NCI-H526 treated with DMSO at 0.1 percent for 48 hours (cell line): ENCODE measurements around the gene UBE2H.
"Not testable (repeated sequence)": the region's sequence is repeated elsewhere in the genome, so short reads cannot be mapped to it uniquely, and the experiment has no call there.

Experiments
- DNase-seq: peaks from one replicate; lab custom pipeline; 2025; lab: John Stamatoyannopoulos, UW

The UBE2H gene

DNA sequence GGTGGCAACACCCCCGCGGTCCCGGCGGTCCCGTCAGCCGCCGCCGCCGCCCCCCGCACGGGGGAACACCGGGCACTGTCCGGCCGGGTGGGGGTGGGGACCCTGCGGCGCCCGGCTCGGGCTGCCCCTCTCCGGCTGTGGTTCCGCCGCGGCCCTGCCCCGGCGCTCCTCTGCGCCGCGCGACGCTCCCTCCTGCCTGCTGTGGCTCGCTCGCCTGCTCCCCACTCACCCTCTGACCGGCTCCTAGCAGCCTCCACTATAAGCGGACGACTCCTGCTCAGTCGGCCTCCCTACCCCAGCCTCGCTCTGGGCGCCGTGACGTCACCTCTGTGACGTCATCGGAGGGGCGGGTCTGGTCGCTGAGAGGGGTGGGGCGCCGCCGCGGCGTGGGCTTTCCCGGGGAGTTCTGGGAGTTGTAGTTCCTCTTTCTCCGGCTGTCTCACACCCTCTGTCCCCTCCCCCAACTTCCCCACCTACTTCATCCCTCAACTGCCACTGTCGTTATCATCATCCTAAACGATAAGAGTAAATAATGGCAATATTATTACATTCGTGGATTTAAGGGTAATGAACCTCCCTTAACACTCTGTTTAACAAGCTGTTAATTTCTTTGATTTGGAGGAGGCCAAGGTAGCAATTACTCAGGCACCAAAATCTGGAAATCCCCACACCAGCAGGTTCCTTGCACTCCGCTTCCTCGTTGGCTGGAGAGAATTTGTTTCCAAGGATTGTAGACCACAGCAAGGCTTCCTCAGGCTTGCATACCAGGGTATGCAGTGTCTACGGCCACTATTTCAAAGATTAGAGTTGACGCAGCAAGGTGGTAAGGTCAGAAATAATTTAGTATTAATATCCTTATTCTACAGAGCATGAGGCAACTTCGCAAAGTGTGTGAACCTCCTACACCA lies at the start of gene UBE2H:
TSS of gene UBE2H (minus strand) at position 308 of the 908 bp plus-strand sequence. CDS start 405 bp downstream, outside the sequence.
- DNase-seq, result peak; percentile 87

DNA sequence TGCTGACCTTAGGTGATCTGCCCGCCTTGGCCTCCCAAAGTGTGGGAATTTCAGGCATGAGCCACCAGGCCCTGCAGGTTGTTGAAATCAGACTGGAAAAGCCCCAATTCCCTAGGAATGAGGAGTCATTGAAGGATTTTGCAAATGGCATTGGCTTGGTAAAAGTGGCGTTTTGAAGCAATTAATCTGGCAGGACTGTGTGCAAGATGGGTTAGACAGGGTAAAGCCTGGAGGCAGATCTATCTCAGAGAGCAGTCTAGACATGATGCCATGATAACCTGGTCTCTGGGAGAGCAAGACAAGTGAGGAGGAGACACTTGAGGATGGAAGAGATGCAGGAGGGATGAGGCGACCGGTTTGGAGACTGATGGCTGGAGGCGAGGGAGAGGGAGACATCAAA lies 45.7 kb upstream of the UBE2H start:
- no peak for DNase-seq

DNA sequence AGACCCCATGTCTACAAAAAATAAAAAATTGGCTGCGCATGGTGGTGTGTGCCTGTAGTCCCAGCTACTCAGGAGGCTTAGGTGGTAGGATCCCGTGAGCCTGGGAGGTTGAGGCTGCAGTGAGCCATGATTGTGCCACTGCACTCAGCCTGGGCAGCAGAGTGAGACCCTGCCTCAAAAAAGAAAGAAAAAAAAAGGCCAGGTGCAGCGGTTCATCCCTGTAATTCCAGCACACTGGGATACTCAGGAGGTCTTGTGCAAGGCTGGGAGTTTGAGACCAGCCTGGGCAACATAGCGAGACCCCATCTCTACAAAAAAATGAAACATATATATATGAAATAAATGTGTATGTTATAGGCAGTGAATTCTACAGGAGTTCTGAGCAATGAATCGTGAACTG lies 44.5 kb upstream of the UBE2H start:
- no peak for DNase-seq

DNA sequence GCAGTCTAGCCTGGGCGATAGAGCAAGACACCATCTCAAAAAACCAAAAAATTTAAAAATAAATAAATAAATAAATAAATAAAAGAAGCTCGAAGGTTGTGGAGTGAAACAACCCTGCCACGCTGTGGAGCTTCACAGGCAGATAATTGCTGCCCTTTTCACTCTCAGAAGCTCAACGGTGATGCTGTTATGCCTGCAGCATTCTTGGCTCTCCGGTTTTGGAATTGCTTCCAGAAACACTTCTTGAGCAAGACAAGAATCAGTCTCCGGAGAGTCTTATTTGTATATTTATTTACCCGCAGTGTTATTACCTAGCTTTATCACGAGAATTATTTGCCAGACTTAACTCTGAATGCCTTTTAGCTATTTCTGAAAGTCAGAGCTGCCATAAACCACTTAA lies 40.5 kb upstream of the UBE2H start:
- DNase-seq, result no peak

DNA sequence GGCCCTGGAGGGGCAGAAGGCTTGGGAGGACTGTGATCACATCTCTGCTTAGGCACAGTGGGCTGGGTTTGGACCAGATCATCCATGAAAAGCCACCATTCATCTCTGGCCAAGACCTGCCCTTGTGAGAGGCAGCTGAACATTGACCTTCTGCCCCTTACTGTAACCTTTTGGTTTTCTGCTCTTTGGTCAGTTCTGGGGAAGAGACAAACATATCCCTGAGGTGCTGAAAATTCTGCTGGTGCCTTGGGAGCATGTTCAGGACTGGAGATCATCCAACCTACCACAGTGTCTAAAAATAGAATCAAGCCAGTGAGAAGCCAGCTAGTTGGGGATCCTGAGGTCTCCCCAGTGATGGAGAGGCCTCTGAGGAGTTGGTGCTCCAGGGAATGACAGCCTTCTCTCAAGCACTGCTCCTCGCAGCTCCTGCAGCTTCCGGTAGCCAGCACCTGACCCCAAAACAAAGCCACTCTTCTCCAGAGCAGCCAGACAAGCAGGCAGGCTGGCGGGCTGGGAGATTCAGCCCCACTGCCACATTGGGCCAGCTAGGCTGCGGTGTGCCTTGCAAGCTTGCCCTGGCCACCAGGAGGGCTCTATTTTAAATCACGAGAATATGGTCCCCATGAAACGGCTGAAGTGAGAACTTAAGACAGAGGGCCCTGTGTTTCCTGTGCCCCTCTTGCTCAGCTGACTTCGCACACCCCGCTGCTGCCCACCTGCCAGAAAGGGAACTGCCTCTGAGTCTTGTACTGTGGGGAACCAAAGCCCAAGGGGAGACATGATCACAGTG lies 37.8 kb upstream of the UBE2H start:
- no peak for DNase-seq

DNA sequence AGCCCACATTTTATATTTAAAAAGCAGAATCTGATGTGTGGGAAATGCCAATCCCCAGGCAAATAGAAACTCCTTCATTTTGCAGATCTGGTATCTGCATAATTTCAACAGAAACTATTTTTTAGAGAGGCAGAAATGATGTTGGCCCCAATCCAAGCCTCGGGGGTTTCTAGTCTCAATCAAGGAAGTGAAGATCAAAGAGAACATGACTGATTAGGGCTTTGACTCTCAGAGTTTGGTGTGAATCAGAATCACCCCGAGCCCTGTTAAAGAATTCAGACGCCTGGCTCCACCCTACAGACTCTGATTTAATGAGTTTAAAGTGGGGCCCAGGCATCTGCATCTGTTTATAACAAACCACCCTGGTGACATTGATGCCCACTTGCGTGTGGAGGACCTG lies 36.7 kb upstream of the UBE2H start:
- DNase-seq, result no peak

DNA sequence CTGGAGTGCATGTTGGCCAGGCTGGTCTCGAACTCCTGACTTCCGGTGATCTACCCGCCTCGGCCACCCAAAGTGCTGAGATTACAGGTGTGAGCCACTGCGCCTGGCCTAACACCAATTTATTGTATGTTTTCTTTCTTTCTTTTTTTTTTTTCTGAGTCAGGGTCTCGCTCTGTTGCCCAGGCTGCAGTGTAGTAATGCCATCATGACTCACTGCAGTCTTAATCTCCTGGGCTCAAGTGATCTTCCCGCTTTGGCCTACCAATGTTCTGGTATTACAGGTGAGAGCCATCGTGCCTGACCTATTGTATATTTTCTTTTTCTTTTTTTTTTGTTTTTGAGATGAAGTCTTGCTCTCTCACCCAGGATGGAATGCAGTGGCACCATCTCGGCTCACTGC lies 33.8 kb upstream of the UBE2H start:
- no peak for DNase-seq

DNA sequence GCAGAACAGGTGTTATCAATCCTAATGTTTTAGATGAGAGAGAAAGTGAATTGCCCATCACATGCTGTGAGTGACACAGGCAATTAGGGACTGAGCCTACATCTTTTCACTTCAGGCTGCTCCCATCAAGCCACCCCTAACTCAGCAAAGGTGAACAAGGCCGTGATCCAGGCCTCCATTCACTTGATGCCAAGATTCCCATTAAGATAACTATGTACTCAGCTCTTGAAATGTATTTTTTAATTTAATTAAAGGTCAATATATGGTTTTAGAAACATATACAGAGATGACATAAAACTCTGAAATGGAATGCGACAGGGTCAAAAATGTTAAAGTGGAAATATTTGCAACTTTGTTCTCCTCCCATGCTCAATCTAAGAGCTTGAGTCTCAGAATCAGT lies 27.9 kb upstream of the UBE2H start:
- no peak for DNase-seq

DNA sequence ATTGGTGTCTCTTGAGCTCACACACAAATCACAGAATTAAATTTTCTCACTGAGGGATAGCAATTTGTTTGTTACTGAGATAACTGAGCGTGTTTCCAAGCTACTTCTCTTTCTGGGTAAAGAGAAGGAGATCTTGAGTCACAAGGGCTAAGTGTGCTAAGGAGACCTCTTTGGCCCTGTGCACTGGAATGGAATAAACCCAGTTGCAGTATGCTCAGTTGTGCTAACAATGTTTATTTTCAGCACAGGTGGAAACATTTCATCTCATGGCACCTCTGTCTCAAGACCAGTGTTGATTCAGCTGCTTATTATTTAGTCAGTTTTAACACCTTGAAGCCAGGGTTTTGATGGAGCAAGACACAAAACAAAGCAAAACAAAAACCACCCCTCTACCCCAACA lies 22.5 kb upstream of the UBE2H start:
- DNase-seq, result no peak

DNA sequence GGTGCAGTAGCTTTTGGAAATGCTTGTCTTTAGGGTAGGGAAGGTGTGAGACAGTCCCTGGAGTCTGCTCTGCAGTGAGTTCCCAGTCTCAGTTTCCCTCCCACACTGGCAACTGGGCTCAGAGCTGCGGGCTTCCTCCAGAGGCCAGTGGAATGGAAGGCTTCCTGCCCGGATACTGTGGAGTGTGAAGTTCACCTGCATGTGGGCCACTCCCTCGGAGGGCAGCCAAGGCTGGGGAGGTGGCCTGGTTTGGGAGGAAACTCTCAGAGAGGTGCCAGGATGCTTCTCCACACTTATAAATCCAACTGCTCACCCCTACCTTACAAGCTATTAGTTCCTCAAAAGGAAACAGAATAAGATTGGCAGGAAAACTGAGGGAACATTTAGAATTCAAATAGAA lies 18.1 kb upstream of the UBE2H start:
- no peak for DNase-seq

DNA sequence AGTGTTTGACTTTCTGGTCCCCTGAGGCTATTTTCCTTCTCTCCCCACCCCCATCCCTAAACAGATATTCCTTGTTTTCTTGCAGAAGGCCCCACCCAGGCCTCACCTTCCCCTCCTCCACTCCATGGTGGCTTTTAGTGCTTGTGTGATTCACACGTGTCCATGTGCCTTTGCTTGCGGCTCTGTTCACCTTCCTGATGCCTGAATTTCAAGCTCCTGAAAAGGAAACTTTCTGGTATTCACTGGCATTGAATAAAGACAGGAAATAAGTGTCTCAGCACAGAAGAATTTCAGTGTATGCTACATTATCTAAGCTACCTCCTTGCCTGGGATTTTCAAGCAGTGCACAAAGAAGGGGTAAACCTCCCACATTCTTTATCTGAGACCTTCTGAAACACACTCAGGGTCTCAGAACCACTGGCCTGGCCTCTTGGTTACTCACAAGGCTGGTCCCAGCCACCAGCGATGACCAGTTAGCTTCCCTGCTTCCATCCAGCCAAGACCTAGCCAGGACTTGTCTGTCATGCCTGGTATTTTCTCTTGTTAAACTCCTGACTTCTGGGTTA lies 17.2 kb upstream of the UBE2H start:
- DNase-seq, result peak; percentile 31

DNA sequence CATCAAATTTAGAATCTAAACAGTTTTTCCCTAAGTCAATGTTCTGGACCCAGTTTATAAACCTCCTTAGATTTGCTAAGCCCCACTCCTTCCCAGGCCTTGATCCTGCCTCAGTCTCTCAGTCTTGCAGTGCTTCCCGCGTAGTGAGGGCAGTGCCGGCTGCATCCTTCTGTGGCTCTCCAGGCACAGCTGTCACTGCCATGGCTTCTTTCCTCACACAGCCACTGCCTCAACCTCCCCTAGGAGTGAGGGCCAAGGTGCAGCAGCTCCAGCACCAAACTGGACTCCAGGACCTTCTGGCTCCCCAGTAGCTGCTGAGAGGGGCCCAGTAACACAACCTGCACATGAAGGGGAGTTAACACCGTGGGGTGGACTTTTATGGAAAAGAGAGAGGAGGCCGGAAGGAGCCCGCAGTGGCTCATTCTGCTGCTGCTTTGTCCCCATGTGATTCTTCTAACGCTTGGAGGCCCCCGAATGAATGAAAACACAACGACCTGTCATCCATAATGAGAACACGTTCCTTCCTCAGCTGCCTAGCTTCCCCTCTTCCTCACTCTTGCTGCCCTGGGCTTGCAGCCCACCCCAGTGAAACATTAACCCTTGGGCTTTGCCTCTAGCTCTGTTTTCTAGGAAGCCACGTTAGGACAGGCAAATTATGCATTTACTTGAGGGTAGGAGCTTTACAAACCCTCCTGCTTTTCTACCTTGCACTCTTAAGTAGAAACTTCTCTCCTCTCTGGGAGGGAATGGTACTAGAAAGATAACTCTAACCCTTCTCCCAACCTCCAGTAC lies 16.0 kb upstream of the UBE2H start:
- DNase-seq, result no peak

DNA sequence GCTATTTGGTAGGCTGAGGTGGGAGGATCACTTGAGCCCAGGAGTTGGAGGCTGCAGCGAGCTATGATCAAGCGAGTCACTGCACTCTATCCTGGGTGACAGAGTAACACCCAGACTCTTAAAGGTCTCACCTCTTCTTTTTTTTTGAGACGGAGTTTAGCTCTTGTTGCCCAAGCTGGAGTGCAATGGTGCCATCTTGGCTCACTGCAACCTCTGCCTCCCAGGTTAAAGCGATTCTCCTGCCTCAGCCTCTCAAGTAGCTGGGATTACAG lies 7.4 kb upstream of the UBE2H start:
- DNase-seq, result not testable (repeated sequence)

DNA sequence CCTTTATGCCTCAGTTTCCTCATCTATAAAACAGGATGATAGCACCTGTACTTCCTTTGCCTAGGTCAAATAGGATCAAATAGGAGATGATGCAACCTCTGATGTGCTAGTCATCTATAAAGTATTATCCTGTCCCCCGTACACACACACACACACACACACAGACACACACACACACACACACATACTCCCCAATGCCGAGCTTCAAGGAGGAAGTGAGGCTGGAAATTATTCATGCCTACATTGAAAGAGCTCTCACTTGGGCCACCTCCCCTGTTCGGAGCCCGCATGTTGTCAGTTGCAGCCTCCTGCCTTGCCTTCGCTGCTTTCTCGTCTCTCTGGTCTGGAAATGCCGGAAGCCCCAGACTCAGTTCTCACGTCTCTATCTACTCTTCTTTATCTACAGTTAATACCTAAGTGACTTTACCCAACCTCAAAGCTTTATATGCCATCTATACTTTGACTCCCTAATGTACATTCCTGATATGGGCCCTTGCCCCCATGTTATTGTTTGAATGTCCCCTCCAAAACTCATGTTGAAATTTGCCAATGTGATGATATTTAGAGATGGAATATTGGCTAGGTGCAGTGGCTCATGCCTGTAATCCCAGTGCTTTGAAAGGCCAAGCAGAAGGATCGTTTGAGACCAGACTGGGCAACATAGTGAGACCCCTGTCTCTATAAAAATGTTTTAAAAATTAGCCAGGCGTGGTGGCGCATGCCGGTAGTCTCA lies 6.9 kb upstream of the UBE2H start:
- no peak for DNase-seq

DNA sequence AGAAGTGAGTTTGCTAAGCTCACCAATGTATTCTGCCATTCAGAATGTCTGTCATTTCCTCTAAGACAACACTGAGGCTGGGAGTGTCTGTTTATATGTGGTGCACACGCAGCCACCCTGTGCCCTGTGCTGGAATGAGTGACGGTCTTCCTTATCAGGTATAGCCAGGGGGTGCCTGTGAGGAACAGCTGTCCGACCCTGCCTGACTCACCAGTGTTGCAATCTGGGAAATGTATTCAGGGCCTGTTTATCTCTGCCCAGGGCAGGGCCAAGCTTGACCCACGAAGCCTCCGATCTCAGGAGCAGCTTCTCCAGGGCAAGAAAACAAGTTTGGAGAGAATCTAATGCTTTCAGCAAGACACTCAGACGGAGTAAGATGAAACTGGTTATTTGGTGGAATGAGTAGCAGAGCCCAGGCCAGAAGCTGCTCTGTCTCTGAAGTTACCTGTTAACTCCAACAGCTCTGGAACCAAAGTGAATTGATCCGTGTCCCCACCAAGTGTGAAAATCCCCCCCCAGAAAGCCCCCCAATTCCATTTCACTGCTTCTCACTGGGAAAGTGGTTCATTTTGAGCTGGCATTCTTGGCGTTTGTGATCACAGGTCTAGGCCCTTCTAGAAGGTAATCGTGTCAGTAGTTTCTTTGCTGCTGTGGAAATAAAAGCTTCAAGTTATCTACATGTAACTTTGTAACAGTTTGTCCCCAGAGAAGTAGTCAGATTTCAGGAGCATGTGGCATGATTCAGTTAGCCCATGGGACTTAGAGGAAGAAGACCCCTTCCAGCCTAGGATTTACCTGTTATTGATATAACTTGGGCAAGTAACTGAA lies 6.1 kb upstream of the UBE2H start:
- no peak for DNase-seq

DNA sequence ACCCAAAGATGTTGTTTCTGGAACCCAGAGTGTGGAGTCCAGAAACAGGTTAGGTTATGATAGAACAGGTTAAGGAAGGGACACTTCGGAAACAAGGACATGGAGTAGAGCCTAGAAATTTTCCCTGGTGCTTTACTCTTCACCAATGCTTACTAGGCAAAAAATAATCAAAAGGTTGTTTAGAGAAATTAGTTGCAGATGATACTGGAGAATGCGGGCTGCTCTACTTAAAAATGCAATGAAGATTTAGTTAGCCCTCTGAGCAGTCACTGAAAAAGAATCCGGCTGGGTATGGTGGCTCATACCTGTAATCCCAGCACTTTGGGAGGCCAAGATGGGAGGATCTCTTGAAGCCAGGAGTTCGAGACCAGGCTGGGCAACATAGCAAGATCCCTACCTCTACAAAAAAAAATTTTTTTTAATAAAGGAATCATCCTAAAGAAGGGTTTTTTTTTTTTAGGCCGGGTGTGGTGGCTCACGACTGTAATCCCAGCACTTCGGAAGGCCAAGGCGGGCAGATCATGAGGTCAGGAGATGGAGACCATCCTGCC lies 3.3 kb upstream of the UBE2H start:
- no peak for DNase-seq

DNA sequence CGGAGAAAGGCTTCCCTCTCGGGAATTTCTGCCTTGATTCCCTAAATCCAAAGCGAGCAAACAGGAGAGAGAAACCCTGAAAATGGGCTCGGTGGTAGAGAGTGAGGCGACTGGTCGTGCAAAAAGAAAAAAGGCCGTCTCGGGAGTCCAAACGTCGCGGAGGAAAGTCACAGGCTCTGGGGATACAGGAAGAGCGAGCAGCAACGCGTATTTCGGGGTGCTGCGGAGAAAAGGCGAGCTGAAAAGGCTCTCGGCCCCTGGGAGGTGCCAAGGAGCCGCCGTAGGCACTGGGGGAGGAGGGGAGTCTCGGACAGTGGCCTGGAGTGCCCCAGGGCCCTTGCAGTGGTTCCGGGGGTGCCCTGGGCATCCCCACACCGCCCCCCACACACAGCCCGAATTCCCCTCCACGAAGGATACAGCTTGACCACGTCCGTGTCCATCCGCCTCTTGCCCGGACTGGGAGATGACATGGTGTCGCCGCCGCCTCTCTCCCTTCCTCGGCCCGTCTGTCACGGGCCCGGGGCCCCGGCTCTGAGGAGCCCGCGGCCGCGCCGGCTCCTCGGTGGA lies 591 bp downstream of the UBE2H start:
- DNase-seq, result no peak

DNA sequence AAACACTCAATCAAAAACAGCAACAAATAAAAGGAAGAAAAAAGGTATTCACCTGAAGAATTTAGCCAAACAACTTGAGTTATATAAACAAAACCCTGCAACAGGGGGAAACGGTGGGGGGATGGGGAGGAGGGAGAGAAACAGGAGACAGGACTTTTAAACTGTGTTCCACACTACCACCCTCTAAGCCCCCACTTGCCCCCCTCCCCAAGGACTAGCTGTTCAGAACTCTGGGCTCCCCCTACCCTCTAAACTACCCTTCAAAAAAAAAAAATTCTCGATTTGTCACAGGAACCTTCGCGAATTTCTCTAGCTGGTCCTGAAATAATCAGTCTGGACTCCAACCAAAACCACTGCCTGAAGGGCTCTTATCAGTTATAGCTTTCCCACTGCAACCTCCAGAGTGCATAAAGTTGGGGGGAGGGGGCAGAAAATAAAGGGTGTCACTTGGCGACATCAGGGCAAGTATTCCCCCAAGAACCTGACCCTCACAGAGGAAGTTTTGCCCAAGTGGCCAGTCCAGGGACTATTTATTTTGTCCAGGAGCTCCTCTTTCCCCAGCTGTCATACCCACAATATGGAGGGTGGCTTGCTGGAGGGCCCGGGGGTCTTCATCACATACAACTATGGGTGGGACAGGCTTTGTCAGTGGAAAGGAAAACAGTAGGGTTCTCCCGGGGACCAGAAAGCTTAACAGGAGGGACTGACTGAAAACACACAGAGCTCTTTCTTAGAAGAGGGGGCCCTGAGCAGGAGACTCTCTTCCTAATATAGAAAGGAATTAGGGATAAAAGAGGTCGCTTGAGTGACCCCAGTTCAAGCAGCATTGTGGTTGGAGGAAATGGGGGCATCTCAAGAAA lies 1.3 kb downstream of the UBE2H start:
- no peak for DNase-seq

DNA sequence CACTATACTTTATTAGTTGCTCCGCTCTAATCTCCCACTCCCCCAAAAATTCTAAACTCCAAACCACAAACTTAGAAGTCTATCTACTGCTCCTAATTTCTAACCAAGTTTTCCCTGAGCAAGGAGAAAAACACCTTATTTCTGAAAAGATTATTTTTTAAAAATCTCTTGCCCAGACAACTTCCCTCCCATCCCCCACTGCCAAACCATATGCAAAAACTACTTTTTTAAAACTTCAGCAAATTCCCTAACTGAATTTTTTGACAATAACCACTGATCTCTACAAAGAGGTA lies 1.9 kb downstream of the UBE2H start:
- no peak for DNase-seq
